Activated CD8-positive, alpha-beta T cell treated with anti-CD3 and anti-CD28 coated beads, Interleukin-2, amount 10 ng/mL, durations not matched to agents 7 days and 5 days (primary cell): ENCODE data around the gene TSPAN11. TPM values are rescaled to one million over a fixed set of nuclear protein-coding genes. Genes with fewer than 3 reads are reported as not detected.

Experiments used
- ATAC-seq: fragments of 150-1000 bp; cut with Tn5 transposase; one replicate; pipeline ENCODE4 v1.10.0; 2021; ENCODE audit warnings: moderate library complexity
- CTCF ChIA-PET: fragments of 350-600 bp; sonication (Branson Sonifier 250); formaldehyde crosslinking; loops from one replicate; lab custom pipeline; 2021; ENCODE audit warnings: antibody characterized with exemption; lab: Charles Lee
- POLR2A ChIA-PET: fragments of 350-600 bp; sonication (Branson Sonifier 250); formaldehyde crosslinking; loops from one replicate; lab custom pipeline; 2021; ENCODE audit warnings: antibody characterized with exemption; lab: Charles Lee
- DNase-seq: peaks from one replicate; pipeline ENCODE4 v3.0.0-alpha.2; 2020
- H3K27ac Mint-ChIP-seq: one replicate; pipeline ENCODE4 v1.8.0; 2021; ENCODE audit warnings: mild to moderate bottlenecking, mixed read lengths
- H3K27me3 Mint-ChIP-seq: one replicate; pipeline ENCODE4 v1.8.0; 2021; ENCODE audit warnings: low read depth, mixed read lengths
- H3K36me3 Mint-ChIP-seq: one replicate; pipeline ENCODE4 v1.8.0; 2021; ENCODE audit warnings: low read depth, mixed read lengths
- H3K4me1 Mint-ChIP-seq: one replicate; pipeline ENCODE4 v1.8.0; 2021; ENCODE audit warnings: low read depth, mixed read lengths
- H3K4me3 Mint-ChIP-seq: one replicate; pipeline ENCODE4 v1.8.0; 2021; ENCODE audit warnings: mild to moderate bottlenecking, mixed read lengths
- H3K9me3 Mint-ChIP-seq: one replicate; pipeline ENCODE4 v1.8.0; 2022; ENCODE audit warnings: mixed read lengths; ENCODE audit not compliant: insufficient read depth
- total RNA-seq, 2 experiments: library from RNA; stranded (reverse); gene quantifications; one replicate each; pipeline ENCODE4 v1.2.3, GENCODE V29; 2021

The TSPAN11 gene
- total RNA-seq, 2 experiments from 2014 or later: not detected

DNA sequence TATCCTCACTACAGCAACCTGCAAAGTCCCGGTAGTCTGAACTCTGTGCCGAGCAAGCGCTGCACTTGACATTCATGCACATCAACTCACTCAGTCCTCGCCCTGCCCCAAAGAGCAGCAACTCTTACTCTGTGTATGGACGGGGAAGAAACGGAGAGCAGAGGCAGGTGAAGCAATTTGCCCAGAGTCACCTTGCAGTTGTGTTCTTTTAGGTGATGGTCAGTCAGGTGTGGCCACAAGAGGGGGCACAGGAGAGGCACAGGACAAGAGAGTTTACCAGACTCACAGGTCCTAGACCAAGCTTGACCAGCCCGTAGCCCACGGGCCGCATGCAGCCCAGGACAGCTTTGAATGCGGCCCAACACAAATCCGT is 39.1 kb downstream of the TSPAN11 start:
- ChIA-PET POLR2A (no interaction called here), CTCF (no interaction called here)
- H3K27ac Mint-ChIP-seq: no peak overlapping the region

GRCh38 chr12:30967026-30967425 is 40.5 kb downstream of the TSPAN11 start:
- ATAC-seq (no peak), DNase-seq (no peak)
- Mint-ChIP-seq H3K27me3 (peaks cover 3% of the 10 kb centered on the region), H3K4me3 (no peak overlapping the region), H3K4me1 (no peaks in the 10 kb centered on the region), H3K27ac (no peak overlapping the region), H3K36me3 (no peaks in the 10 kb centered on the region), H3K9me3 (no peaks in the 10 kb centered on the region)
- CTCF ChIA-PET: no interaction called here
- POLR2A ChIA-PET: no interaction called here

More for the DNA sequence above, 39.1 kb downstream of the TSPAN11 start:
- Mint-ChIP-seq H3K4me1 (no peaks in the 10 kb centered on the region), H3K9me3 (no peaks in the 10 kb centered on the region), H3K27me3 (no peaks in the 10 kb centered on the region), H3K4me3 (no peak overlapping the region), H3K36me3 (no peaks in the 10 kb centered on the region)
- no peak for ATAC-seq
- DNase-seq: no peak

GRCh38 chr12:30968211-30968610 is 41.7 kb downstream of the TSPAN11 start:
- ChIA-PET POLR2A (no interaction called here), CTCF (no interaction called here)
- DNase-seq: no peak
- Mint-ChIP-seq H3K9me3 (no peaks in the 10 kb centered on the region), H3K27ac (no peak overlapping the region), H3K27me3 (peaks cover 5% of the 10 kb centered on the region), H3K4me1 (no peaks in the 10 kb centered on the region), H3K36me3 (no peaks in the 10 kb centered on the region), H3K4me3 (no peak overlapping the region)
- ATAC-seq: no peak

DNA sequence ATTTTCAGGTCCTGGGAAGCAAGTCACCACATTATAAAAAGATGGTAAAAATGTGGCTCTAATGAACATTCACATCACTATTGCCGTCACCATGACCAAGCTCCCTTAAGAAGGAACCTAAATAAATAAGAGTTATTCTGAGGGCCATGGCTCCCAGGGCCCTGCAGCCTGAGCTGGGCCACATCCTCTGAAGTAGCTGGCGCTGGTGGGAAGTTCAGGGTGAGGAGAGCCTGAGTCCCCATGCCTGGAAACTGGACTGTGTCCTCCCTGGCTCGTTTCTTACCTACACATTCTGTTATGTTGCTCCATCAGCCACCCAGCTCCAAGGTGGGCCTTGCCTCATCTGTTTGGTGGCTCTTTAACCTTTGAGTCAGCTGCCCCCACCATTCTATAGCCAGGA is 42.5 kb downstream of the TSPAN11 start:
- H3K9me3 Mint-ChIP-seq: no peaks in the 10 kb centered on the region
- ChIA-PET CTCF (no interaction called here), POLR2A (no interaction called here)
- no peaks in the 10 kb centered on the region for H3K4me1 Mint-ChIP-seq
- H3K36me3 Mint-ChIP-seq: no peaks in the 10 kb centered on the region
- ATAC-seq (no peak), DNase-seq (no peak)
- H3K4me3 Mint-ChIP-seq: no peak overlapping the region
- H3K27me3 Mint-ChIP-seq: peaks cover 5% of the 10 kb centered on the region
- no peak overlapping the region for H3K27ac Mint-ChIP-seq

DNA sequence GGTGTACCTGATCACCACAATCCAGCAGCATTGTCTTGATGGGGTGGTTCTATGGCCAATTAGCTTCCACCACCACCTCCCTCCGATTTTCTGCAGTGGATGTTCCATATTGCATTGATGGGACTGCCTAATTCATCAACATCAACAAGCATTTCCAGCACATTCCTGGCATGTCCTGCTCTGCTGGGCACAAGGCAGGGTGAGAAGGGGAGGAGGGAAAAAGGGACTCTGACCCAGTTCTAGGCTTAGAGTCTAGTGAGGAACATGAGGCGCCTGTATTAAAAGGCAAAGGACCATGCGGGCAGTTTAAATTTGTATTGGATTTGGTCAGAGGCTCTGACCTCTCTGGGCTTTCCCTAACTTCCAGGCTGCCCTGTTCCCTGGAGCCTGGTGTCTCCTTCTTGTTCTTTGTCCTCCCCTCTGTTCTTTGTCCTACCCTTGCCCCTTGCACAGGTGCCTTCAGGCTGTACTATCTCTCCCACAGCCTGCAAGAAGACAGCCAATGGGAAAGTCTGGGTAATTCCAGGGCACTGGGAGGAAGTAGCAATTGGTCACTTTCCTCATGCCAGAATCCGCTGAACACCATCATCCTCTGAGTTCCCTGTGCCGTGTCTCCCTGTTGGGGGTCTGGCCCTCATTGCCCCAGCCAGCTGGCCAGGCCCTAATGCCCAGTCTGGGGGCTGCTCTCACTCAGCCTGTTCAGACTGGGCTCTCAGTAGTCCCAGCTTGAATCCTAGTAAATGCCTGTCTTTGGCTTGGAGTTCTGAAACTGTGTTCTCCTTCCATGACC is 43.3 kb downstream of the TSPAN11 start:
- Mint-ChIP-seq H3K4me1 (no peaks in the 10 kb centered on the region), H3K36me3 (no peaks in the 10 kb centered on the region), H3K9me3 (no peaks in the 10 kb centered on the region), H3K27ac (no peak overlapping the region), H3K27me3 (peaks cover 5% of the 10 kb centered on the region), H3K4me3 (no peak overlapping the region)
- ChIA-PET POLR2A (no interaction called here), CTCF (no interaction called here)
- ATAC-seq (no peak), DNase-seq (no peak)

DNA sequence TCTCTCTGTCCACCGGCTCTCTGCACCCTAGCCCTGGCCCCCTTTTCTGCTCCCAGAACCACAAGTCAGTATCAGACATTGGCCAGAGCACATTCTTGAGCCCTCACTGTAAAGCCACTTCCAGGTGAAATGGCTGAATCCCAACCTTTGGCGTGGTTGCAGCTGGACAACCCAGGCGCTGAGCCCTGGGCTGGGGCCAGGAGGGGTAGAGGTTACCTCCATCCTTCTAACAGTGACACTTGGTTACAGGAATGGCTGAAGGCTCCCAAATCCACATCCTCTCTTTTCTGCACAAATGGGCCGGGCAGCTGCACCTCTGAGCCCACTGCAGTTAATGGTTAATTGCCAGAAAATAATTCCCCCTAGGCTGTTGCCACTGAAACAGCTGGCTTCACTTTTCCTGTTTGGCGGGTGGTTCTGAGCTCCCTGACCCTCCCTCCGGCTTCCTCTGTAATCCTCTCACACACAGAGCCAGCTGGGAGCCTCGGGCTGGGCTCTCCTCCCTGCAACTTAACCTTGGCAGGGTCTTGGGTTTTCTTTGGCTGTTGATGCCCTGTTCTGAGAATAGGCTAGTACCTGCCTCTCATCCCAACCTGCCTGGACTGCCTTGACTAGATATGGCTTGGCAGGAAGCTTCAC is 44.1 kb downstream of the TSPAN11 start:
- H3K36me3 Mint-ChIP-seq: no peaks in the 10 kb centered on the region
- DNase-seq (no peak), ATAC-seq (no peak)
- POLR2A ChIA-PET: no interaction called here
- peaks cover 5% of the 10 kb centered on the region for H3K27me3 Mint-ChIP-seq
- no peak overlapping the region for H3K27ac Mint-ChIP-seq
- H3K4me1 Mint-ChIP-seq: no peaks in the 10 kb centered on the region
- CTCF ChIA-PET: no interaction called here
- H3K4me3 Mint-ChIP-seq: no peak overlapping the region
- no peaks in the 10 kb centered on the region for H3K9me3 Mint-ChIP-seq

GRCh38 chr12:30972035-30972434 is 45.5 kb downstream of the TSPAN11 start:
- ATAC-seq: no peak
- no peak overlapping the region for H3K27ac Mint-ChIP-seq
- no peaks in the 10 kb centered on the region for H3K9me3 Mint-ChIP-seq
- H3K4me3 Mint-ChIP-seq: no peak overlapping the region
- H3K36me3 Mint-ChIP-seq: no peaks in the 10 kb centered on the region
- POLR2A ChIA-PET: no interaction called here
- CTCF ChIA-PET: no interaction called here
- no peak for DNase-seq
- H3K27me3 Mint-ChIP-seq: peaks cover 5% of the 10 kb centered on the region
- no peaks in the 10 kb centered on the region for H3K4me1 Mint-ChIP-seq

GRCh38 chr12:30973175-30973574 is 46.6 kb downstream of the TSPAN11 start:
- no peak overlapping the region for H3K27ac Mint-ChIP-seq
- no peak for ATAC-seq
- DNase-seq: no peak
- no peak overlapping the region for H3K4me3 Mint-ChIP-seq
- ChIA-PET POLR2A (no interaction called here), CTCF (no interaction called here)
- H3K27me3 Mint-ChIP-seq: peaks cover 5% of the 10 kb centered on the region
- H3K9me3 Mint-ChIP-seq: no peaks in the 10 kb centered on the region
- no peaks in the 10 kb centered on the region for H3K4me1 Mint-ChIP-seq
- H3K36me3 Mint-ChIP-seq: no peaks in the 10 kb centered on the region

- H3K4me3 Mint-ChIP-seq: no peak overlapping the region
- ATAC-seq (no peak), DNase-seq (no peak)
- CTCF ChIA-PET: no interaction called here
- H3K36me3 Mint-ChIP-seq: no peaks in the 10 kb centered on the region
- H3K4me1 Mint-ChIP-seq: no peaks in the 10 kb centered on the region
- H3K9me3 Mint-ChIP-seq: no peaks in the 10 kb centered on the region
- no peak overlapping the region for H3K27ac Mint-ChIP-seq
- H3K27me3 Mint-ChIP-seq: peaks cover 5% of the 10 kb centered on the region
- POLR2A ChIA-PET: no interaction called here
These were observed 47.3 kb downstream of the TSPAN11 start for GRCh38 chr12:30973830-30974229.

GRCh38 chr12:30974746-30975500 is 48.4 kb downstream of the TSPAN11 start:
- POLR2A ChIA-PET: no interaction called here
- H3K27me3 Mint-ChIP-seq: peaks cover 5% of the 10 kb centered on the region
- no peak overlapping the region for H3K4me3 Mint-ChIP-seq
- DNase-seq (no peak), ATAC-seq (no peak)
- H3K4me1 Mint-ChIP-seq: no peaks in the 10 kb centered on the region
- CTCF ChIA-PET: no interaction called here
- H3K27ac Mint-ChIP-seq: no peak overlapping the region
- H3K9me3 Mint-ChIP-seq: no peaks in the 10 kb centered on the region
- no peaks in the 10 kb centered on the region for H3K36me3 Mint-ChIP-seq

DNA sequence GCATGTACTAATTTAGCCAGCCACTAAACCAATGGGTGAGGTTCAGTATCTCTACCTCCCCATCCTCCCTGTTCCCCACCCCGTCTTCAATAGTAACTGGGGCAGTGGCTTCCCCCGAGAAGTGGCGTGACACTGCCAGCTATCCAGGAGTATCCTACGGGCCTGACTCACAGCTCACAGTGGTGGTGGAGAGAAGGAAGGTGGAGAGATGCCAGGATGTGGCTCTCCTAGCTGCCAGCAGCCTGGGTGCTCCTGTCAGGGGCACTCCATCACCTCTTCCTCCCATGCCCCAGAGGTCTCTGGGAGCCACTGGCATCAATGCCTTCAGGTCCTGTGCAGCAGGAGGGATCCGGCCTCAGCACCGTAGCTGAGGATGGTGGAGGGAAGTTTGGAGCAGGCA is 49.0 kb downstream of the TSPAN11 start:
- H3K36me3 Mint-ChIP-seq: no peaks in the 10 kb centered on the region
- ATAC-seq (no peak), DNase-seq (no peak)
- H3K27me3 Mint-ChIP-seq: peaks cover 5% of the 10 kb centered on the region
- H3K9me3 Mint-ChIP-seq: no peaks in the 10 kb centered on the region
- POLR2A ChIA-PET: no interaction called here
- CTCF ChIA-PET: no interaction called here
- no peaks in the 10 kb centered on the region for H3K4me1 Mint-ChIP-seq
- H3K4me3 Mint-ChIP-seq: no peak overlapping the region
- no peak overlapping the region for H3K27ac Mint-ChIP-seq

DNA sequence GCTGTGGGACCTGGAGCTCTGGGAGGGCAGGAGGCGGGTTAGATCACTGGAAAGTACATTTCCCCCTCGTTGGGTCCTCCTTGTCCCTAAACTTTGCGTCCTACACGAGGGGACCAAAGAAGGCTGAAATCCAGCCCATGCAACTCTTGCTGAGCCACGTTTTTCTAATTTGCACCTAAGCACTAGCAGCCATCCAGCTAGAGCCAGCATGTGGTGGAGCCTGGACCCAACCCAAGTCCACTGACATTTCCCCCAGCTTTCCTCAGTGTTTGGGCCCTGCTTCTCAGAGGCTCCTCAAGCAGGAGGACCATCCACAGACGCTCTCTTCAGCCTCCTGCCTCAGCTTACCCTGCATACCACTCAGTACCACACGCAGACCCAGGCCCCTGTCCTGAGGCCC is 49.7 kb downstream of the TSPAN11 start:
- ChIA-PET POLR2A (no interaction called here), CTCF (no interaction called here)
- H3K4me3 Mint-ChIP-seq: no peak overlapping the region
- DNase-seq: no peak
- H3K4me1 Mint-ChIP-seq: no peaks in the 10 kb centered on the region
- no peak for ATAC-seq
- no peak overlapping the region for H3K27ac Mint-ChIP-seq
- H3K9me3 Mint-ChIP-seq: no peaks in the 10 kb centered on the region
- H3K27me3 Mint-ChIP-seq: peaks cover 5% of the 10 kb centered on the region
- H3K36me3 Mint-ChIP-seq: no peaks in the 10 kb centered on the region
